Effector CD8-positive, alpha-beta T cell (primary cell): ENCODE measurements around the gene PHF2.
A peak's percentile ranks its signal among the peaks of the same experiment; 100 is the strongest.

ENCODE experiments used
- DNase-seq: peaks from one replicate; lab custom pipeline; 2025; lab: John Stamatoyannopoulos, UW

PHF2 gene

DNA sequence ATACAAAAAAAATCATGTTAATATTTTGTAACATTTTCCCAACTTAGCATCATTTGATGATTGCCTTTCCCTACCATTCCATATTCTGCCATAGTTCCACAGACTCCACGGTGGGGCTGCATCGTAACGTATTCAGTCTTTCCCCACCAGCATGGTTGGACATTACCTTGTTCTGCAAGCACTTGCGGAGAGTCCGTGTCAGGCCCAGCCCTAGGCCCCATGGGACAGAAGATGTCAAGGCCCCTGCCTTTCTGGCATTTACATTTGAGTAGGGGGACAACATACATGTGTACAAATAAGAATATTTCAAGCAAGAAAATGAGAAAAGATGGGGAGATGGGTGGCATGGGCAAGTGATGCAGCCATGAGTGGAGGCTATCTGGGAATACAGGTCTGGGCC, 8.2 kb upstream of the PHF2 start:
- DNase-seq, result no peak

GRCh38 chr9:93569621-93570174, 6.7 kb upstream of the PHF2 start:
- no peak for DNase-seq

GRCh38 chr9:93572221-93572620, 4.2 kb upstream of the PHF2 start:
- DNase-seq, result no peak

DNA sequence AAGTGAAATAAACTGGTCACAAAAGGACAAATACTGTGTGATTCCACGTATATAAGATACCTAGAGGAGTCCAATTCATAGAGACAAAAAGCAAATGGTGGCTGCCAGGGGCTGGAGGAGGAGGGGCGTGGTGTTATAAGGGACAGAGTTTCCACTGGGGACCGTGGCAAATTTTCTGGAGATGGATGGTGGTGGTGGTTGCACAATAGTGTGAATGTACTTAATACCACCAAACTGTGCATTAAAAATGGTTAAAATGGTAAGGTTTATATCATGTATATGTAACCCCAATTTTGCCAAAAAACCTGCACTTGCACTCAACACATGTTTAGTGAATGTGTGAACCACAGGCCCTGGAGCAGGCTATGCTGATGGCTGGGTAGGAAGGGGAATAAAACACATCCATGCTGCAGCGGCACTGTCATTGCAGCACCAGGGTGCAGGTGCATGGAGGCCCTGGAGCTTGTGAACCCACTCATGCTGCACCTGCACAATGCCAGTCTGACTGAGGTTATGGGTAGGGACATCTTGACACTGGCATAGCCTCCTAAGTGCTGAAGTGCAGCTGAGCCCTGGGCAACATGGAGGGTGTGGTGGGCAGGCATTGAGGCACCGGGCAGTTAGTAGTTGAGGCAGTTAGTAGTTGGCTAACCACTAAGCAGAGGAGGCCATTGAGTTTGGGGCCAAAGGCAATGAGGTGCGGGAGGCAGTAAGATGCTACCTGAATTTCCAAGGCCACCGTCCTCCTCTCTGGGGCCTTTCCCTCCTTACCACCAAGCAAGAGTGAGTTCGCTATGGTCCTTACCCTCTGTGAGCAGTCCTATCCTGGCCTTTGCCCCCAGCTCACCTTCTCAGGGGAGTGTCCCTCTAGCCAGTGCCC, 3.5 kb upstream of the PHF2 start:
- DNase-seq, result no peak

- DNase-seq, result no peak
Measured at GRCh38 chr9:93573516-93573828, 2.9 kb upstream of the PHF2 start.

DNA sequence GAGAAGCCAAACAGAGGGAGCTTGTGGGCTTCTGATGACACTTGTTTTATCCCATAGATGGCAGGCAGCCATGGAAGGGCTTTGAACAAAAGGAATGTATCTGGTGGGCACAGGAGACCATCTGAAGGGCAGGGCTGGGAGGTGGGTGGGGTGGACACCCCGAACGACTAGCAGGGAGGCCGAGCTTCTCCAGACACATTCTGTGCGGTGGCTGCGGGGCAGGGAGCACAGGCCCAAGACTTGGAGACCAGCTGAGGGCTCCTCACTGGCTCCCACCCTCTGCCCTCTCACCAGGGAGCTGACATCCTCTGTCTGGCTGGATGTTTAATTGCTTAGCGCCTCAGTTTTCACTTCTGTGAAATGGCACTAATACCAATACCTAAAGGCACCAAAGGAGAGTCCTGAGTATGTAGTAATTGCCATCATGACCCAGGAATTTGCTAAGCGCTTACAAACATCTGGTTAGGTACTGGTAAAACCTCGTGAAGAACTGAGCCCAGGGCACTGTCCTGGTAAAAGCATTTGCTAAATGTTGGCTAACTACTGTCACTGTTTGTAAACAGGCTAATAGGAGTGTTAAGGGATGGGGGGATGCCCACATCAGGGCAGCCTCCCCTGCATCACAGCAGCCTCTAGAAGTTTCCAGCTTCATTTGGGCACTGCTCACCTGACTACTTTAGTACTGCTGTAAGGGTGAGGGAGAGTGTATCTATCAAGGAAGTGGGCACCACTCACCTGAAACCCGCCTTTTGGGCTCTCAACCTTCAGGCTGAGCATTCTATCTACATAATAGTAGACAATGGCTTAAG, 2.1 kb upstream of the PHF2 start:
- DNase-seq, result no peak

DNA sequence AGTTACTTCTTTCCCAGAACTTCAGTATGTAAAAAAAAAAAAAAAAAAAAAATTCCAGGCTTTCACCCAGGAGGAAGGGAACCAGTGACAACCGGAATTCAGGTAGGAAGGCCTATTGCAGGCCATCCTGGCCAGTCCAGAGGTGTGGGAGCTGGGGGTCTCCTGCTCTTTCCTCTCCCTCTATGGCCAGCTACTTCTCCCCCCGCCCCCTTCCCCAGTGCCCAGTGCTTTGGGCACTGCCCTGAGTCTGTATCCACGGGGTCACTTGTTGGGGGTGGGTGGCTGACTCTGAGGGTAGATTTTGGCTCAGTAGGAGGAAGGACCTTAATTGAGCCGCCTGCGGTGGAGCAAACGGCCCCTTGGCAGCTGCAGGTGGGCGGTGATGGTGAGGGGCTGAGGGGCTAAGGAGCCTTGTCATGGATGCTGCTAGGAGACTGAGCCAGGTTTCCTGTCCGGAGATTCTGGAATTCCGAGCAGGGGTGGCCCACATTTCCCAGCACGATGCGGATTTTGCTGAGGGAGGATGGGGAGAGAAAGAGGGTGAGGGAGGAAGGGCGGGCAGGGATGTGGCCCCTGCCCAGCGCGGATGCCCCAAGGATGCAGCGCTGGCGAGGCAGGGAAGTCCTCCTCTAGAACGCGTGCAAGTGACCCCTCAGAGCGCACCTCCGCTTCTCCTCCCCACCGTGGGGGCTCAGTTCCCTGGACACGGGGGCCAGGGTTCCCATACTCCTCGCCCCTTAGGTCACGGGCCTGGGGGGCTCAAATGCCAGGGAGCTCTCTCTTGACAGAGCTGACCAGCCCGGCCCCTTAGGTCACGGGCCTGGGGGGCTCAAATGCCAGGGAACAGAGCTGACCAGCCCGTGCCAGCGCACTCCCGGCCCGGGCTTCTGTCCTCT, 1.2 kb upstream of the PHF2 start:
- DNase-seq, result no peak

GRCh38 chr9:93575796-93576257, 557 bp upstream of the PHF2 start:
- peak; percentile 62 for DNase-seq

GRCh38 chr9:93577078-93577974, 942 bp downstream of the PHF2 start:
- DNase-seq, result no peak

DNA sequence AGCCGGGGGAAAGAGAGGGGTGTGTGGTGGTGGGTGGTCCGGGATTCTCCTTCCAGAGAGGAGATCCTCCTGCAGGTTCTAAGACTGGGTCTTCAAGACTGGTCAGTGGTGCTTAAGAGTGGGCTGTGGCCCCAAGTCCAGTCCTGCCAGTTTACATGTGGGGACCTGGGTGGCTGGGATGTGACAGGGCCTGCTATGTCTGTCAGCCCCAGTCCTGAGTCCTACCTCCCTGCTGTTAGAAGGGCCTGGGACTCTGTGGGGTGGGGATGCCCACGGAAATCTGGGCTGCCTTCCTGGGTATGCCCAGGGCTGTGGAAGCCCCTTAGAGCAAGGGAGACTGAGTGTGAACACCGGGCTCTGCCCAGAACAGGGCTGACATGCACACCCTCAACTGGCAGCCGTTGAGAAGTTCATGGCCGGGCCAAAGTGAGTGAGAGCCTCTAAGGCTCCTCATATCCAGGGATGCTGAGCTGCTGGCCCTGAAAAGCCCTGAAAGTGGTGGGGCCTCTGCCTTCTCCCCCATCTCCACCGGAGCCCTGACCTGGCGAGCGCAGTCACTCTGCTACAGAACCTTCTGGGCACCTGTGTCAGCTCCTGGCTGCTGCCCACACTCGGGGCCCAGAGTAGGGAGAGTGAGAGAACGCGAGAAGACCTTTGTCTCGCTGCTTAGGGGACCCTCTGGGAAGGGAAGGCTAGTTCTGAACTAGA, 1.7 kb downstream of the PHF2 start:
- no peak for DNase-seq

GRCh38 chr9:93578844-93579243, 2.5 kb downstream of the PHF2 start:
- no peak for DNase-seq

DNA sequence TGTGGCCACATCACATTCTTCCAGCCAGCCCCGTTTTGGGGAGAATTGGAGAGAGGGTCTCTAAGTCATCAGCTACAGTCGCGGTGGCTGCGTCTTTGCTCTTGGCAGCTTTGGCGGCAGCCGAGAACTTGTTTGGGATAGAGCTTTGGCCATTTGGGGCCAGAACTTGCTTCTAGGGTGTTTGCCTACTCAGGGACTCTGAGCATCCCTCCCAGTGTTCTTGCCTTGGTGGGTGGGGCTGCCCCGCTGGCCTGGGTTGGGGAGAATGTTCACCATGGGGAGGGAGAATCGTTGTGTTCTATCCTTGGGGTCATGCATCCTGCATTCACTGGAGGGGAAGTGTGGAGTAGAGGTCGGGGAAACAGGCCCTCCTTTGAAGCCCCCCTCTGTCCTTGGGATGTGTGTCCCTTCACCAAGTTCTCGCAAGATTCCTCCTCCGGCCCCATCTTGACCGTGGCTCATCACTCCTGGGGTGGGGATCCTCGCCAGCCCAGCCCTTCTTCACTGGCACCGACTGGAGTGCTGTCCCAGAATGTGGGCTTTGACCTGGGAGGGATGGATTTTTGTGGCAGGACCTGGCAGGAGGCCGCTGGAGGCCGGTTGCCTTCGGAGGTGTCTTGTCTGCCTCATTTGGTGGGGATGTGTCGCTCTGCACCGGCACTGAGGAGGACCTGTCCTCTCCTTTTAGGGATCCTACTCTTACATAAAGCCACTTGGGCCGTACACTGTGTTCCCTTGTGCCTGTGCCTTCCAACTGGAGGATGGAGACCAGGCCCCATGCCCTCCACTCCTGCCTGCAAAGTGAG, 3.5 kb downstream of the PHF2 start:
- DNase-seq, result no peak

- DNase-seq, result no peak
Measured at GRCh38 chr9:93580654-93581380, 4.4 kb downstream of the PHF2 start.

DNA sequence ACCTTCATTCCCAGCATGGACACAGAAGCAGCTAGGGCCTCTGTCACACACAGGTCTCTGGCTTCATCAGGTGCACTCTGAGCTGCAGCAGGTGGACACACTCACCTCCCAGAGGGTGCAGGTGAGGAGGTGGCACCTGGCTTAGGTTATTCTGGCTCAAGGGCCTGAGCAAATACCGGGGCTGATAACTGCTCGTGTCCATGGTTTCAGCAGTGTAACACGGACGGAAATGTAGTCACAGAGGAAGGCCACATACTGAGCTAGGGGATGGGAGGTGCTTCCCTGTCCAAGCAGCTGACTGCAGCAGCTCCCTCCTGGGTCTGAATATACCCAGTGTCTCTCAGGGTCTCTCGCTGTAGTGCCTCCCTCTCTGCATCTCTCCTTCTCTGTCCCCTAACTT, 5.7 kb downstream of the PHF2 start:
- no peak for DNase-seq

- DNase-seq, result no peak
Measured at GRCh38 chr9:93582550-93582949, 6.2 kb downstream of the PHF2 start.

DNA sequence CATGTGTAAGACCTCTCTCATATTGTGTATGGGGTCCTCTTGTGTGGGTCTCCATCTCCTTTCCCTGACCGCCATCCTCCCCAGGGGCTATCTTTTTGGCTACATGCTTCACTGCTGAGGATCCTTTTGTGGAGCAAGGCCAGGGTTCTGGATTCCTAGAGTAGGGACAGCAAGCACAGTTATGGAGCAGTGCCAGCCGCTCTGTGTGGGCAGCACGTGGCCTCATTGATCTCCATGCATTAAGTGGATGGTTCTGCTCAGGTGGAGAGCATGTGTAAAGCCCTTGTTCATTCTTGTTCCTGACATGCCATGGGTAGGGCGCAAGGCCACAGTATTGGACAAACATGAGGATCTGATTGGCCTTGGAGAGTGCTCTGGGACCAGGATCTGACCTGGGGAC, 8.9 kb downstream of the PHF2 start:
- DNase-seq, result no peak

GRCh38 chr9:93585695-93586094, 9.3 kb downstream of the PHF2 start:
- DNase-seq, result no peak

DNA sequence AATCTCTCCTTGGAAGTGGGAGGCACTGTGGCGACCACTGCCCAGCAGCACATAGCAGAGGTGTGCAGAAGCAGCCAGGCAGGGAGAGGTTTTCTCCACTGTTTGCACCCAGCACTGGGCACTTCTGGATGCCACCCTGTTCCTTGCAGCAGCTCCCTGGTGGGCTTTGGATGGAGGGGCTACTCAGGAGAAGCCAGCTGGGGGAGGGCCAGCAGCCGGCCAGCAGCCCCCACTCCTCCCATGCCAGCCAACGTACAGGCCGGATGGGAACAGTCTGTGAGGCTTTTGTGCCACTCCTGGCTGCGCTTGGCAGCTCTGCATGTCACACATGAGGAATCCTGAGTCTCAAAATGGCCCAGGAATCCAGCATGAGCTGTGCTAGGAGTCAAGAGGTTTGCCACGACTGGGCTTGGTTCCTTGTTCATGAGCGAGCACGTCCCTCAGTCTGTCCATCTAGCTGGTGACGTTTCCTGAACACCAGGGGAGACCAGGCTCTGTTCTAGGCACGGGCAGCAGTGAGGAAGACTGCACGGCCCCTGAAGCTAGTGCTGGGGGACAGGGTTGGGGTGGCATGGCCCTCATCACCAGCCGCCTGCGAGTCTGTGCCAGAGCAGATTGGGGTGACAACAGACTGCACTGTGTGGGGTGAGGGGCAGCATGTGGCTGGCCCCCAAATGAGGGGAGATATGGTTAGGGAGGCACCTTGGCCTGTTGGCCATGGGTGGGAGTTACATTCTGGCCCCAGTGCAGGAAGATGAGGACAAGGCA, 10.1 kb downstream of the PHF2 start:
- no peak for DNase-seq
